NCI-H82 treated with DMSO at 0.1 percent for 48 hours (cell line): ENCODE results near the gene VPS72.

ENCODE experiments used
- DNase-seq: peaks from one replicate; lab custom pipeline; 2025; ENCODE audit not compliant: unreplicated experiment; lab: John Stamatoyannopoulos, UW

Gene VPS72

GRCh38 chr1:151145304-151146071 is 44.5 kb downstream of the VPS72 start:
- no peak for DNase-seq

DNA sequence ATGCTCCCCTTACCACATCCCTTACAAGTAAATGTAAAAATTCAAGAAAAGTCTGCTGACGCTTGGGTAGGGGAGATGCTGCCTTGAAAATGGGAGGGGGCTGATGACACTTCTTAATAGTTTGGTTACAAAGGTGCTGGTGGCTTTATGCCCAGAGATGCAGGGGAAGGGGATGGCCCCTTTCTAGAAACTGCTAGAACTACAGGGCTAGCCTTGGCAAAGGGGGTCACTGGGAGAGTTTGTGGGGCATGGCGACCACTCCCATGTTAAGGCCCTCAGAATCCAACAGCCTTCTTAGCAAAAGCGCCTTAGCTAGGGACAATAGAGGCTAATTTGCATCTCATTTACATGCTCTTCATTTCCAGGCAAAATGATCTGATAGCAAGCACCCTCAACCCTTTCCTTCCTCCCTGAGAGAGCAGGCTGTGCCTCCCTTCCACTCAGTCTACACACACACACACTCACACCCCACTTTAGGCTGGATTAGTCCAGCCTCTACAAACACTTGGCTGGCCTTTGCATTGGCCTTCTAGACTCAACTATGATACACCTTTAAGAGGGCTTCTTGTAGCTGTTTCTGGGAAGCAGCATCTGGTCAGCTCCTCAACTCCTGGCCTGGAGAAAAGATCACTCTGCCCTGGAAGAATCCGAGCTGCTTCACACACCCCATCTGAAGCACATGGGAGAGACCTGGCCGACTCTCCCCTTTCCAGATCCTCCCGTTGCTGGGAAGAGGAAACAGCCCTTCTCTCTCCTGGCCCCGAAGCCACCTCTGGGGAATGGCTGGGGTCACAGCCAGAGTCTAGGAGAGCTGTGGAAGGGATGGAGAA is 45.3 kb downstream of the VPS72 start:
- DNase-seq, result no peak

DNA sequence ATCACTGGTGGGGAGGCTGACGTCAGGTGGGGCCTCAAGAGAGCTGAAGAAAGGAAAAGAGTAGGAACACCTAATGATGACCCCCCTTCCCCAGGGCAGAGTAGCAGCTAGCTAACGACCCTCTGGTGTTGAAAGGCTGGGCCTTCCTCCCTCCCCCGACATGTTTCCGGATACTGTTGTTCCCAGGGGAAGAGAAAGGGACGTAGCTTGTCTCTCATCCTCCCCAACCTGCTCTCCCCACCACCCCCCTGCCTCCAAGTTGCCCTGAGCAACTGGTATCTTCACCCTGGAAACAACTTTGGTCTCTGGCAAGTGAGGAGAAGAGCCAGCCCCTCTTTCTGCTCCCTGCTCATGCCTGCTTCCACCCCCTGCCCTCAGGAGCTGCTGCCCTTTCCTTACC is 46.0 kb downstream of the VPS72 start:
- no peak for DNase-seq

DNA sequence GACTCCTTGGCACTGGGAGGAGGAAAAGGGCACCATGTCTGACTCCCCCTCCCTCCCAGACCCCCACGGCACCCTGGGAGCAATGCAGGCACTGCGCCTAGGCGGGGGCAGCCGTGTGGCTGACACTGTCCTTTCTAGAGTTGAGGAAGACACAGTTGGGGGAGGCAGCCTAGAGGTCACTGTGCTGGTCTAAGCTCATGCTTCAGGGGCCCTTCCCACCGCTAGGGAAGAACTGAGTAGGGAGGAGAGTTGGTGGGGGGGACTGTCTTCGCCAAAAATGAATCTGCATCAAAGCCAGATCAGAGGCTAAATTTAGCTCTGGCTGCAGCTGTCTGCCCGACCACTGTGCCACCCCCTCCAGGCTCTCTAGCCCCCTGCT is 47.0 kb downstream of the VPS72 start:
- no peak for DNase-seq

- peak; percentile 32 for DNase-seq
Measured at GRCh38 chr1:151142411-151143056, 47.5 kb downstream of the VPS72 start.

DNA sequence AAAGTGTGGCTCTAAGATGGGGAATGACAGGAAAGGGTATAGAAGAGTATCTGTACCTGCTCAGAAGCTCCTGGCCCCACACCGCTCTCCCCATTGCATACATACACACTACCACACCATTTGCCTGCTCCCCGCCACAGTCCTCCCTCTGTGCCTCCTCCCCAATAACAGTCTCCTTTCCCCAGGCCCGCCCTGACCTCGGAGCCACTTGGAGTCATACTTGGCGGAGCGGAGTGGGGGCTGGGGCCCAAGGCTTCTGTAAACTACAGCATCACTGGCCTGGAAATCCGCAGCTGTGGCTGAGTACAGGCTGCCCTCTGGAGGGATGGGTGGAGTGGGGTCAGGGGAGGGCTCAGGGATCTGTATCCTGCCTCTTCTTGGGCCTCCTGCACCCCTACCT is 52.2 kb downstream of the VPS72 start:
- DNase-seq, result no peak

- no peak for DNase-seq
Measured at GRCh38 chr1:151135433-151136385, 54.3 kb downstream of the VPS72 start.

- no peak for DNase-seq
Measured at GRCh38 chr1:151134991-151135390, 55.0 kb downstream of the VPS72 start.

DNA sequence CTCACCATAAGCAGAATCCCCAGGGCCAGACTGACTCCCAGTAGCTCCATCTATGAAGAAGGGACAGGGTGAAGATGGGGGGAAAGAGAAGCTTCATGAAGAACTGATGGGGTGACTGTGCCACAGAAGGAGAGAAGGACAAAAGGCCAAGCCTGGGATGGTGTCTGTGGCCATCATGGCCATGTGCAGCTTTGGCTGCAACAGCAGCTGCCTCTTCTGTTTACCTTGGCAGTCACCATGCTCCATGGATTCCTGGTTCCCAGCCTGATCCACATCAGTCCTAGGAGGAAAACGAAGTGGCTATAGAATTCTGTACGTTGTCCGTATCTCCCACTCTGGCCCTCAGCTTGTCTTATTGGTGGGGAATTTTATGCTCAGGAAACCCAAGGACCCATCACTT is 55.6 kb downstream of the VPS72 start:
- DNase-seq, result no peak

DNA sequence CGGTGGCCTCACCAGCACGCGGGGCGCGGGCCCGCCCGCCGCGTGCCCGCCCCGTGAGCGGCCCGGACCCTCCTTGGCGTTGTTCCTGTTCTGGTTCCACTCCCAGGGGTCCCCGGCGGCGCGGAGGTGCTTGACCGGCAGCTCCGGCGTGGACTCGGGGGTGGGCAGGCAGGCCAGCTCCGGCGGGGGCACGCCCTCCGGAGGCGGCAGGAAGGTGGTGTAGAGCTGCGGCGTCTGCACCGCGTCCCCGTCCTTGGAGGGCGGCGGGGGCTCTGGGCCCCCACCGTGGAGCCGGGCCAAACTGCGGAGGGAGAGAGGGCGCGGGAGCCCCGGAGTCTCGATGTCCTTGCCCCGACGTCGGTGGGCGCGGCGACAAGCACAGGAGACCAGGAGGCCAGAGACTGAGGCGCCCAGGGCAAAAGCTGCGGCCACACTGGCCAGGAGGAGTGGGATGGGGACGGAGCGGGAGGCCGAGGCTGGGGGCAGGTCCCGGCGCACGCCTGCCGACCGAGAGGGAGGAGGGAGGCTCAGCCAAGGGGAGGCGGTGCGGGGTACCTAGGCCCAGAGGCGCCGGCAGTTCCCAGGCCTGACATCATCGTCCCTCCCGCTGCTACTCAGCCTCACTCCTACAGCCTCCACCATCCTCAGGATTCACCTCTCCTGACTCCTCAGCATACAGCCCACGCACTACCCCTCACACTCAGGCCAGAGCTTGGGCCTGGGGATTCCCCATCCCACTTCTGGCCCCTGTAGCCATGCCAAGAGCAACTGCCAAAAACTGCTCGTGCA is 56.8 kb downstream of the VPS72 start:
- no peak for DNase-seq

GRCh38 chr1:151132335-151133017 is 57.5 kb downstream of the VPS72 start:
- DNase-seq, result no peak

GRCh38 chr1:151131701-151132334 is 58.2 kb downstream of the VPS72 start:
- DNase-seq, result no peak

DNA sequence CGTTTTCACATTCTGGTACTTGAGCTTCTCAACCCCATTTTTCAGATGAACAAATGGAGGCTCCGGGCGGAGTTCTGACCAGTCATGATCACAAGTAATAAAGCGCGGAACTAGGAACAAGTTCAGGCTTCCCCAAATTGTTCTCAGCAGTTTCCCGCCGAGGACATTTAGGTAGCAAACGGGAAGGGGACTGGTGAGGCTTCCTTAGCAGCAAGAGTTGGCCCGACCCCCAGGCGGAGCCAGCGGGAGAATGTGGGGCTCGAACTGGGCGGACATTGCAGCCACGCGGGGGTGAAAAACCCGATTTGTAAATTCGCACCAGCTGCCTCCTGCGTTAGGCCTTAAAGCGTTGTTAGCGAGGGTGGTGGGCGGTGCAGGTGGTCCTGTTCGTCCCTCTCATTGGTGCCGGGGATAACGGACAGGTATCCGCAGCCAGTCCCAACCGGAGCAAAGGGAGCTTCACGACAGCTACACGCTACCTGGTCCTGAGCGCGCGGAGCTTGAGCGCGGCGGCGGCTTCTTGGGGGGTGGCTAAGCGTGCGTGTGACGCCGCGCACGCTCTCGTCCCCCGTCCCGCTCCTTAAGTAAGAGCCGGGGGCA is 58.9 kb downstream of the VPS72 start:
- DNase-seq, result no peak

DNA sequence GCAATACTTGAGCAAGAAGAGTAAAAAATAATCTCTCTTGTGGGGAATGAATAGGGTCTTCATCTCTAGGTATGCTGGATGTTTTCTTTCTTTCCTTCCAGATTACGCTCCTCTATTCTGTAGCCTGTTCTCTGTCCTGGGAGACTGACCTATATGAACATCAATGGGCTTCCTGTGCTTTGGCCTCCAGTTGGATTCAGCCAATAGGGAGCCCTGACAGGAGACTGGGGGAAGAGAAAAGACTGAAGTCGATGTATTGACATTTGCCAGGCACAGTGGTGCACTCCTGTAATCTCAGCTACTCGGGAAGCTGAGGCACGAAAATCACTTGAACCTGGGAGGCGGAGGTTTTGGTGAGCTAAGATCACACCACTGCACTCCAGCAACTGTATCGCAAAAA is 61.2 kb downstream of the VPS72 start:
- DNase-seq, result no peak
